ENCODE data around the gene ZNF385A. TPM values are rescaled to one million over a fixed set of nuclear protein-coding genes. Genes with fewer than 3 reads are reported as not detected.

Gene ZNF385A
- polyA plus RNA-seq, 3 donors = 2.3 to 23.8 (median 19.0) TPM

DNA sequence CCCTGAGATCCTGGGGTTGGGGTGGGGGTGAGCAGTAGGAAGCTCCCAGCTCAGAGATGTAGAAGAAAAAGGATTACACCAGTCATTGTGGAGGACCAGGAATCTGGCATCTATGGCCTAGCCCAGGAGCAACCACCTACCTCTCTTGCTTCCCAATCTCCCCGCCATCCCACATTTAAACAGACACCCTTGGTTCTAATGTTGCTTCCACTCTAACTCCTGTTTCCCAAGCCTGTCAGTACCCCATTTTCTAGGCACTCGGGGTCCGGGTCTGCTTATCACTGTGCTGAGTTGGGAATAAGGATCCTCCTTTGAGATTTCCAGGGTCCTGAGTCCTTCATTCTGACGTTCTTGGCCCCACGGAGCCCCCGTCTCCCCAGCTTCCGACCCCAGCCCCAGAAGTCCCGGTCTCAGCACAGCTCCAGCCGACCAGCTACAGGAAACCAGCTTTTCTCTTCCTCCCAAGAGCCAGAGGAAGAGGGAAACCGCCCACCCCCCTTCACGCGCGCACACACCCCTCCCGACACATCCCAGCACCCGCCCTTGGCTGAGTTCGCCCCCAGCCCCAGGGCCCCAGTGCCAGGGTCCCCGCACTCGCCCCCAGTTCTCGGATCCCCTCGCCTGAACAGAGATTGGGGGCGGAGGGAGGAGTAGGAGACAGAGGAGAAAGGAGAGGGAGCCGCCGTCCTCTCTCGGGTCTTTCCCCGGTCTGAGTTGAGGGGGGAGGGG, 33.3 kb upstream of the ZNF385A start:
- H3K27ac ChIP-seq (ENCODE audit: low read depth, low read length) = peak overlapping the region; percentile 21
- WGBS, 3 donors = 2 to 46% (median 4%) methylated on average over 24 to 25 of the region's 25 CpGs

DNA sequence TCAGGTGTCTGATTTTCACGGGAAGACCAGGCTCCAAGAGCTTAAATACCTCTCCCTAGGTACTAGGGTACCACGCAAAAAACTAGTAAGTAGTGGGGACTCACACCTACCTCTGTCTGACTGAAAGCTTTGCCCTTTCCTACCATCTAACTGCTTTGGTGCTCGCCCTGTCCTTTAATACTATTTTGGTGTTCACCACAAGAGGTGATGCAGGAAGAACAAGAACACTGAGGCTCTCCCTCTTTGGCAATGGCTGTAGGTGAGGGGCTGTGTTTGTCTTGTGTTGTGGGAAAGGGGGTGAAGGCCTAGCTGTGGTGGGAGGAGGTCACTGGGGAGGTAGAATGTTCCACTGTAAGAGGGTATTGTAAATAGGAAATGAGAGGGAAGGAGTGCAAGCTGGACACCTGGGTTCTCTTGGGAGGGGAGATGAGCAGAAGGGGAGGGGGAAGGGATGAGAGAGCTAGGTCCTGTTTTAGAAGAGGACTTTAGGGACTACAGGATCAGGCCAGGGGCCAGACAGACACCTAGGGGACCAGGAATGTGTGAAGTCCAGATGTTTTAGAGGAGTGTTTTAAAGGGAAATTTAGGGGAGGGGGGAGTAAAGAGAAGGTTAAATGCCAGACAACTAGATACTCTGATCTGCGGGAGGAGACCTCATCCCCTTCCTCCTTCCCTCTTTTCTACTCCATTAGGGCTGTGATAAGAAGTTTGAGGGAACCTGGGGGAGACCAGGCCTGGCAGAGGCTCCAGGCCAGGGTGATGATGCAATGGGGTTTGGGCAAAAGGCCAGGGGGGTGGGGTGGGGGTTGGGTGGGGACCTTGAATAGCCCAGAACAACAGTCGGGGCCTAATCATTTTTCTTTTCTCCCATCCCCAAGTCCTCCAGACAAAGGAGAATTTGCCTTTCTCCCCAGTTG, 32.4 kb upstream of the ZNF385A start:
- H3K27ac ChIP-seq (ENCODE audit: low read depth, low read length) = no peak overlapping the region
- WGBS, 3 donors = 38 to 57% (median 44%) methylated on average over 5 of the region's 5 CpGs

DNA sequence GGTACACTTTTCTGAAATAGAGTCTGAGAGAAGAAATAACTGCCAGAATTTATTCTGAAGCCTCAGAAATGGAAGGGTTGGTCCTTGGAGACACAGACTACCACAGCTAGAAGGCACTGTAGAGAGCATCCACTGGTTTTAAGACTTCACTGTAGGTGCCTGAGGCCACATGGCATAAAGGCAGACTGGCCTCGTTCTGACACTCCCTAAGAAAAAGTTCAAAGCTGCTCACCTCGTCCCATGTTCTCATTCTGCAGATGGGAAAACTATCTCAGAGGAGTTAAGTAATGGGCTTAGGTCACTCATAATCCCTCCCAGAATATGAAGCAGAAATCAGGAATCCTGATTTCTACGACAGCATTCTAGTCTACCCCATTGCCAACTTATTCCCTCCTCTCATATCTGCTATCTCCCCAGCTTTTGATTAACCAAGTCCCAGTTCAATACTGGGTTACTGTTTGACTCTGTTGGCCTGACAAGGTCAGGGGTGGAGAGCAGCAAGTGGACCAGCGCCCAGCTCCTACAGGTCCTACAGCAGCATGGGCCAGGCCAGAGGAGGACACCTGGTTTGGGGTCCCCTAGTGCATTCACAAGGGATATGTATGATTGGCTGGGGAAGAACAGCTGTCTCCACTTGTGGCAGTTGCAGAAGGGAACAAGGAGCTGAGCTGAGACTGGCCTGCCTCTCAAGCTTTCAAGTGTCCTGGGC, 30.8 kb upstream of the ZNF385A start:
- H3K27ac ChIP-seq (ENCODE audit: low read depth, low read length) = no peak overlapping the region
- whole genome bisulfite sequencing, 3 donors = 20 to 45% (median 35%) methylated on average over 4 of the region's 4 CpGs

DNA sequence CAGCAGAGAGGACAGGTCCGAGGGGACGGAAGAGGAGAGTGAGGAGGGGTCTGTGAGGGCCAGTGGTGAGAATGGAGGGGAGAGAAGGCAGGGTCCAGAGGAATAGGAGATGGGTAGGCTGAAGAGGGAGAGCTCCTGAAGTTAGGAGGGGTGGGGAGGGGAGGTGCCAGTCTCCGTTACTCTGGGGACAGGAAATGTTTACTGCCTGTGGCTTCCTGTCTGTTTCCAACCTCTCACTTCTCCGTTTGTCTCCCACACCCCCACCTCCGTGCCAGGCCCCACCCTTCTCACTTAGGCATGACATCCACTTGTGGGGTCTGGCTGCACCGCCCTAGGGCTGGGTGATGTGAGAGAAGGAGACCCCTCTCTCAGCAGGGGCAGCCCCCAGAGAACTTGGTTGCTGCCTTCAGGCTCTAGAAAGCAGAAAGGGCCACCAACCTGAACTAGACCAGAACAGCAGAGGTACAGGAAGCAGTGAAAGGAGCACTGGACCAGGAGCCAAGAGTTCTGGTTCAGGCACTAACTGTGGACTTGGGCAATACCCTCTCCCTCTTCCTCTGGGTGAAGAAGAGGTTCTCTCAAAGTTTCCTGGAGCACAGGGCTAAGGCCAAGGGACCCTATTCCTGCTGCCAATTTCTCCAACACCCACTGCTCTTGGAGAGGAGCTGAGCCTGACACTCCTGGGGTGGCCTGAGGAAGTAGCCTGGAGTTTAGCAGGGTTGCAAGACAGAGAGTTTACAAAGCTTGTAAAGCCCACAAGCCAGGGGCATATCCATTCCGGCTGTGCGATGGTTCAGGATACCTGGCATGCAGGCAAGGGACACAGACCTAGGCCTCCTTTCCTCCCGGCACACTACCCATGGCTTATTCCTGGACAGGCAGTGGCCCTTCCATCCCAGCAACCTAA, 29.0 kb upstream of the ZNF385A start:
- WGBS, 3 donors = 30 to 75% (median 37%) methylated on average over 9 of the region's 9 CpGs
- peak overlapping the region; percentile 31 for H3K27ac ChIP-seq (ENCODE audit: low read depth, low read length)

DNA sequence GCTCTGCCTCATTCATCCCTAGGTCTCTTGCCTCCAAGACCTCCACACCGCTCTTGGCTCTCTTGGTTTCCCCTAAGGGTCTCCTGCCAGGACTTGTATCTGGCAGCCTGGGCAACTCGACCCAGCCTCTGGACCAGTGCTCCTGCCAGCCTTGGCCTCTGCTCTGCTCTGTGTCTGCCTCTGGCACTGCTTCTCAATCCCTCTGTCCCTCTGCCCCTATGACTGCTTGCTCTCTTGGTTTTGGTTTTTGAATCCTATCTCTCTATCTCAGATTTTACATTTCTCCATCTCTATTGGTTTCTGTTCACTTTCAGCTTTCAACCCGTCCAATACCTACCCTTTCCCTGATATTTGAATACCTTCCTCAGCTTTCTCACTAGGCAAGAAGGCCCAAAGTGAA, 28.3 kb upstream of the ZNF385A start:
- WGBS, 3 donors = 41 to 72% (median 51%) methylated on average over 3 of the region's 3 CpGs
- peak overlapping the region; percentile 31 for H3K27ac ChIP-seq (ENCODE audit: low read depth, low read length)

DNA sequence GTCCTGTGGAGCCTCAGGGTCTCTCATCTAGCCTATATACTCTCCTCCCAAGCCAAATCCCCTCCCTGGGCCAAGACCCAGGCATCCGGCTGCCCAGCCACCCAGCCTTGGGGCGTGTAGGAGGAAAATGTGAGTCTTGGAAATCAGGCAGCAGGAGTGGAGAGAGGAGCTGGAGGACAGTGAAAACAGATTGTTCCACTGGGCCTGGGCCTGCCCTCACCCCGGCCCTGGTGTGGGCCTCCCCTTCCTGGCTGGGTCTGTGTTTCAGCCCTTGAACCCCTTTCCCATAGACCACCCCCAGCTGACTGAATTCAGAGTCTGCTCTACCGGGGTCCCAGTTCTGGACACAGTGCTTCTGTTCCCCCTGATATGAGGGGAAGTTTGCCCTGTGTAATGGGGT, 27.8 kb upstream of the ZNF385A start:
- 49 to 75% (median 57%) methylated on average over 4 of the region's 4 CpGs for WGBS, 3 donors

DNA sequence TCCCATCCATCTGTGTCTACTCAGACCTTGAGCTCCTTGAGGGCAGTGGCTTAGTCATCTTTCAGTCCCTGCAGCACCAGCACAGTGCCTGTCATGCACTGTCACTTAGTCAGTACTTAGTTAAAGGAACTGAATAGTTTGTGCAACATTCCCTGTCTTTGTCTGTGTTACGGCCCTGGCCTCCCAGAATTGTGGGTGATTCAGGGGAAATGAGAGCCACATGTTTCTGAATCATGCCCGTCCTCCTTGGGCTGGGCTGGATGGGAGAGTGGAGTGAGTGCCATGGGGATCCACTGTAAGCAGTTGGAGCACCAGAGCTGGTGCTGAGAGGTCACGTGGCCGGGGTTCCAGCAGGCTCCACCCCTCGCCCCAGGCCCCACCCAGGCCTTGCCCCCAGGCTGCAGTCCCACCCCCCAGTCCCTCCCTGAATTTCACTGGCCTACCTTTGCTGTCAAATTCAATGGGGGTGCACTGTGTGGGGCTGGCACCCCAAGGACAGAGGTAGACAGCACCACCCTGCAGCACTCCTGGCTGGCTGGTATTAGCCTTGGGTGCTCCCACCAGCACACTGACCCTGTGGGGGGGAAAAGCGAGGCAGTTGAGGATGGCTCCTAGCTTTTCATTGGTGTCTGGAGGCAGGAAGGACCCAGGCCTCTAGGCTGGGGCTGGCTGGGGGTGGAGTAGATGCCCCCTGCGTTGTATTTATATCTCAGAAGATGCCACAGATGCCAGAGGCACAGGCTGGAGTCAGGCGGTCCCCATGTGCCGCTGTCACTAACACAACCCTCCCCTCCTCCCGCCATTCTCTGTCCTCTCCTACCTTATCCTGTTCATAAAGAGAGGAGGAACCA, 27.1 kb upstream of the ZNF385A start:
- 34 to 76% (median 36%) methylated on average over 10 of the region's 10 CpGs for WGBS, 3 donors

More for the DNA sequence above, 27.8 kb upstream of the ZNF385A start:
- peak overlapping the region; percentile 30 for H3K27ac ChIP-seq (ENCODE audit: low read depth, low read length)

DNA sequence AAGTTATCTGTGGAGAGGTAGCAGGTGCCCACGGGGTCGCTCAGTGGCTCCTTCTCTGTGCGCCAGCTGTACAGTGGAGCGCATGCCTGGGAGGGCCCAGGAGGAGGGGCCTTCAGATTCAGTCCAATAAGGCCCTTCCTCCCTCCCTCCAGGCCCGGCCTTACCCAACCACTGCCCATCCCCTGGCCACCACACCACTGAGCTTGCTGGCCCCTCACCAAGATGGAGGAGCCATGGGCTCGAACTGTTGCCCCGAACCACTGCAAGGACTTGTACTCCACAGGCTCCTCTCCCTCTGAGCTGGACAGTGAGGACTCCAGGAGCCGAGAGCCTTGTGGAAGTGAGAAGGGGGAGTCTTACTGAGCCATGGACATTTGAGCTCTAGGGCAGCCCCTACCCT, 24.7 kb upstream of the ZNF385A start:
- 86 to 96% (median 89%) methylated on average over 8 of the region's 8 CpGs for WGBS, 3 donors
- H3K27ac ChIP-seq (ENCODE audit: low read depth, low read length) = no peak overlapping the region

More for the DNA sequence above, 27.1 kb upstream of the ZNF385A start:
- peak overlapping the region; percentile 30 for H3K27ac ChIP-seq (ENCODE audit: low read depth, low read length)

DNA sequence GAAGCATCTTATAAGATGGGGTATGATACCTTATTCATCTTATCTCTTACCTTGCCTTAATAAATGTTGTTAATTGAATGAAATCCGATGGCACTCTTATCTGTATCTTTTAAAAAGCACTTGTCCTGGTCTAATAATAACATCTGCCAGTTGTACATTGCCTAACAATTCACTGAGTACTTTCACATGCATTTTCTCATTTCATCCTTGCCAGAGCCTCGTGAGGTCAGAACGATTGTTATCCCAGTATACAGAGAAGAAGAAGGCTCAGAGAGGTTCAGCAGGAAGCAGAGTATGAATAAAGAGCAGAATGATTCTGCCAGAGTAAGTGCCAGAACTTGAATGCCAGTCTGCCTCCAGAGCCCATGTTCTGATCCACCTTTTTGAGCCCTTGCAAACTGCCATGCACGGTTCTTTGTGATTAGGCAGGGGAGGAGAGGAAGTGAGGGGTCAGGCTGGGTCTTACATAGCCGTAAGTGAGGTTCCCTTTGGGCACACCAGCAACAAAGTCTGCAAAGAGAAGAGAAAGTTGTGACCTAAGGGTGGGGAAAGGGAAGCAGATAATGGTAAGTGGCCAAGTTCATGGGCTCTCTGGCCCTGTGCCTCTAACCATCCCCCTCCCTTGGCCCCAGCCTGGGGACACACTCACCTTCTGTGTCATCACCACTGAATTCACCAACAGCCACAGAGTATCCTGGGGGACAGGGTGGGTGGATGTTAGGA, 22.8 kb upstream of the ZNF385A start:
- 38 to 62% (median 39%) methylated on average over 5 of the region's 5 CpGs for WGBS, 3 donors
- H3K27ac ChIP-seq (ENCODE audit: low read depth, low read length) = no peak overlapping the region

DNA sequence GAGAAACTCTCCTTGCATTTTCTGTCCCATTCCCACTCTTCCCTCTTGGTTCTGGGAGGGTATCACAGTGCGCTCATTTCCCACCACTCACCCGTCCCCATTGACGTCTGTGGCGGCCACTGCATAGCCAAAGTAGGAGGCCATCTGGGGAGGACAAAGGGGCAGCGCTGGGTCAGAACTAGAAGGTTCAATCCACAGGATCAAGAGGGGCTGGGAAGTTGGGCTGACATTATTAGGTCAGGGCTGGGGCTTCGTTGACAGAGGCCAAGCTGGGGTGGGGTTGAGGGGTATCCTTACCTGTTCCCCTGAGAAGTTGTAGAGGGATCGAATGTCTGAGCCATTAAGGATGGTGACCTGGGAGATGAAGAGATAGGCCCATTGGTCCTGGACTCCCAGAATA, 21.0 kb upstream of the ZNF385A start:
- H3K27ac ChIP-seq (ENCODE audit: low read depth, low read length) = no peak overlapping the region
- 94 to 97% (median 94%) methylated on average over 7 of the region's 7 CpGs for WGBS, 3 donors

DNA sequence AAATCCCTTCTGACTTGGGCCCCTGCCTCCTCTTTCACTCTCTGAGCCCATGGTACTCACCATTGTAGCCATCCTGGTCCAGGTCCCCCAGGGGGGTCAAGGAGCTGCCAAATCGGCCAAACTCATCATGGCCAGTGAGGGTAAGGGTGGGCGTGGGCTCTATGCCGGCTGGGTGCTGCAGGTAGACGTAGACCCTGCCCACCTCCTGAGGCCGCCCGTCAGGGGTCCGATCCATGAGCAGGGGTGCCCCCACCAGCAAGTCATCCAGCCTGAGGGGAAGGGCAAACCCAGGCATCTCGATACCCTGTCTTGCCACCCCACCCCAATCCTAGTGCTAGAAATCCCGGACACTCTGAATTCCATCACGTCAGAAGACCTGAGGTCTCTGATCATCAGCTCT, 20.6 kb upstream of the ZNF385A start:
- H3K27ac ChIP-seq (ENCODE audit: low read depth, low read length) = no peak overlapping the region
- WGBS, 3 donors = 85 to 92% (median 91%) methylated on average over 10 of the region's 10 CpGs

DNA sequence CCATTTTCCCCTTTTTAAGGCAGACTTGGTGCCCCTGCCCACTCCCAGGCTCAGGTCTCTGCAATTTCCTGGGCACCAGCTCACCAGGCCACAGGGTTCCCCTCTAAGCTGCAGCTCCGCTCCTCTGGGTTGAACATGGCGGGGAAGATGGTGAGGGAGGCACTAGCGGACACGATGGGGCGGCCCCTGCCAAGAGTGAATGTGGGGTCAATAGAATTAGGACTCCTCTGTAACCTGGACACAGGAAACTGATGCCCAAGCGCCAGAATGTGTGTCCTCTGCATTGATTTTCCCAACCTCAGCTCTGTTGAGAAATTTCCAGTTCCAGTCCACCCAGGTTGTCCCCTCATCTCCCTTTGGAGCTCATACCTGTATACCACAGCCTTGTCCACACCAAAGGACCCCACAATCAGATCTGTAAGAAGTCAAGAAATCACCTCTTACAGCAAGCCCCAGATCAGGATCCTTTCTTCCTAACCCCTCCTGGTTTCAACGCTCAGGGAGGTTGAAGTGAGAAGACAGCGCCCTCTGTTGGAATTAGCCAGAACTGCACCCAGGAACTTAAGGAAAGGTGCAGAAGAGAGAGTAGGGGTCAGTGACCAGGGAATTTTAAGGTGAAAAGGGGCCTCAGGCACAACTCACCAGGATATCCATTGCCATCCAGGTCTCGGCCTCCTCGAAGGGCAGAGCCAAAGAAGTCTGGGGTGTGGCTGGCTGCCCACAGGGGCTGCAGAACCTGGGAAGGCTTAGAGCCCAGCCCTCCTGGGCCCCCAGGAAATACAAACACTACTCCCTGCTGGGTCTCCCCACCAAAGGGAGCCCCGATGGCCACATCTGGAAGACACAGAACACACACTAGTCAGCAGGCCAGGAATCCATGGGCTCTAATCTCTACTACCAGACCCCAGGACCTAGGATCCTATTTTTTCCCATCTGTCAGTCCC, 19.8 kb upstream of the ZNF385A start:
- no peak overlapping the region for H3K27ac ChIP-seq (ENCODE audit: low read depth, low read length)
- WGBS, 3 donors = 62 to 68% (median 64%) methylated on average over 11 of the region's 11 CpGs

DNA sequence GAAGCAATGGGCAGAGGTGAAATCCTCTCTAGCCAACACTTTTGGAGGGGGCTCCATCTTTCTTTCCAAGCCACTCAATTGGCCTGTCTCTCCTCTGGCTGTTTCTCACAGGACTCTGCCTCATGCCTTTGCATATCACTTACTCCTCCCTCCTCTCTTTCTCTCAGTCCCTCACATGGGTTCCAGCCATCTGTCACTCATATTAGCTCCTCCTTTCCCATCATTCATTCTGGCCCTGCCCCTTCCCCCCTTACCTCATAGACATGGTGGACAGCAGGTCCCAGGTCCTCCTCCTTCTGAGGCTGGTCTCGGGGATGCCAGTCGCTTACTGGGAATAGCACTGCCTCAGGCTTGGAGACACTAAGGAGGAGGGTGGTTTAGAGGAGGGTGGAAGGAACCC, 16.6 kb upstream of the ZNF385A start:
- no peak overlapping the region for H3K27ac ChIP-seq (ENCODE audit: low read depth, low read length)
- 96 to 97% (median 97%) methylated on average over 2 of the region's 2 CpGs for WGBS, 3 donors

DNA sequence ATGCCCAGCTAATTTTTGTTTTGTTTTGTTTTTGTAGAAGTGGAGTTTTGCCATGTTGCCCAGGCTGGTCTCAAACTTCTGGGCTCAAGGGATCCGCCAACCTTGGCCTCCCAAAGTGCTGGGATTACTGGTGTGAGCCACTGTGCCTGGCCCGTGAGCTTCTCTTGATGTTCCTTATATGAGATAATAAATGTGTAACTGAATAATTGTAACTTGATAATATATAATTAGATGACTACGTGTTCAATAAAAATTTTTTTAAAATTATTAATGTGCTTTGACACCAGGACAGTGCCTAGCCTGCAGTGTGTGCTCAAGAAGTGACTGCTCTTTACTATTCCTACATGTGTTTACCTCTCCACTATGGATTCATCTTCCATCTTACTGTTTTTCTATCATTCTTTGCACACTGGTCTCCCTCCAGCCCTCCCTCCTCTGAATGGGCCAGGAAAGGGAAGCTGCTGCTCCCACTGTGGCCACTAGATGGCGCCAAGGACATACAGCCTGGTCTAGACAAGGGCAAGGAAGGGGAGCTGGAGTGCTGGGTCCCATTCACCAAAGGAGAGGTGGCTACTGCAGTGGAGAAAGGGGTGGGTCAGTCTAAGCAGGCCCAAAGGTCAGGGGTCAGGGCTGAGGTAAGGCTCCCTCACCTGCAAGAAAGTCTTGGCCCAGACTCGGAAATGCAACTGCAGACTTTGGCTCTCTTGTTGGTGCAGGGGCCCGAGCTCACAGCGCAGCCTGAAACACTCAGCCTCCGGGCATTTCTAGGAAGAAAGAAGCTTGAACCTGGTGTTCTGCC, 14.7 kb upstream of the ZNF385A start:
- no peak overlapping the region for H3K27ac ChIP-seq (ENCODE audit: low read depth, low read length)
- WGBS, 3 donors = 71 to 76% (median 76%) methylated on average over 8 of the region's 8 CpGs

DNA sequence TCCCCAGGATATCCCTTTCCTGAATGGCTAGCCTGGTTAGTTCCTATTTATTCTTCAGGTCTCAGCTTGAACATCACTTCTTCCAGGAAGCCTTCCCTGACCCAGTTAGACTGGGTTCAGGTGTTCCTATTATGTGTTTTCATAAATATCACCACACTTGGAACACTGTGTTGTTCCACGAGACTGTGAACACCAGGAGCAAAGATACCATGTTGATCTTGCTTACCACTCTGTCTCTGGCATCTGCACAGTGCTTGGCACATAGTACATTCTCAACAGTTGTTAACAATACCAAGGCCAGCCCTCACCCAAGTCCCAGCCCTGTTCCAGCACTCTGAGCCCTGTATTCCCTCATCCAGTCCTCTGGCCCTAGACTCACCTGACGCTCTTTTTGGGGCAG, 13.7 kb upstream of the ZNF385A start:
- WGBS, 3 donors = 80 to 89% (median 88%) methylated on average over 2 of the region's 2 CpGs
- no peak overlapping the region for H3K27ac ChIP-seq (ENCODE audit: low read depth, low read length)
